Measurements from ENCODE around the gene TRIO. TPM values are rescaled to one million over a fixed set of nuclear protein-coding genes. Genes with fewer than 3 reads are reported as not detected.
"Not testable (repeated sequence)": the region's sequence is repeated elsewhere in the genome, so short reads cannot be mapped to it uniquely, and the experiment has no call there.

Gene TRIO
- total RNA-seq, 1 donor from 2014 or later = 186 TPM

GRCh38 chr5:14510880-14511279 is 367.7 kb downstream of the TRIO start:
- DNase-seq = no peak

GRCh38 chr5:14512574-14512973 is 369.4 kb downstream of the TRIO start:
- DNase-seq = no peak

DNA sequence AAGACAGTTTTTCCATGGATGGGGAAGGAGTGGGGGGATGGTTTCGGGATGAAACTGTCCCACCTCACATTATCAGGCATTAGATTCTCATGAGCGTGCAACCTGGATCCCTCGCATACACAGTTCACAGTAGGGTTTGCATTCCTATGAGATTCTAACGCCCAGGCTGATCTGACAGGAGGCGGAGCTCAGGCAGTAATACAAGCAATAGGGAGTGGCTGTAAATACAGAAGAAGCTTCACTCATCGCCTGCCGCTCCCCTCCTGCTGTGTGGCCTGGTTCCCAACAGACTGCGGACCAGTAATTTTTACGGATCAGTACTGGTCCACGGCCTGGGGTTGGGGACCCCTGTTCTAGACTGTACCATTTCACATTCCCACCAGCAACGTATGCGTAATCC is 370.1 kb downstream of the TRIO start:
- DNase-seq = no peak

DNA sequence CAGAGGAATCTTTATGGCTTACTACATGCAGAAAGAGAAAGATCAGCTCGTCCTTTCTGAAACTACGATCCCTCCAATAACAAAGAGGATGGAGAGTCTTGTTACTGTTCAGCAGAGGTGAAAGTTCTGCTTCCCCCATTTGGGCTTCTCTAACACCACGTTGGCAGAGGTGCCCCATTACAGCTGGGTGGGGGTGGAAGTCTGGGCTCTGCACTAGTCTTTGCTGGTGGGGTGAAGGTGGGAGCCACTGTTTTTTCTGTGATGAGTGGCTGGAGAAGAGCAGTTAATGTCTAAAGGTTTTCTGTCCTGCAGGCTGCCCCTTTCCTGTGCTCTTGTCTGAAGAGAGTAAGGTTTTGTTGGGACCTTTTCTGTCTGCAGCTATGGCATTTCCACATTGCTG is 373.8 kb downstream of the TRIO start:
- no peak for DNase-seq

- DNase-seq = no peak
These were observed 375.5 kb downstream of the TRIO start for GRCh38 chr5:14518638-14519037.

DNA sequence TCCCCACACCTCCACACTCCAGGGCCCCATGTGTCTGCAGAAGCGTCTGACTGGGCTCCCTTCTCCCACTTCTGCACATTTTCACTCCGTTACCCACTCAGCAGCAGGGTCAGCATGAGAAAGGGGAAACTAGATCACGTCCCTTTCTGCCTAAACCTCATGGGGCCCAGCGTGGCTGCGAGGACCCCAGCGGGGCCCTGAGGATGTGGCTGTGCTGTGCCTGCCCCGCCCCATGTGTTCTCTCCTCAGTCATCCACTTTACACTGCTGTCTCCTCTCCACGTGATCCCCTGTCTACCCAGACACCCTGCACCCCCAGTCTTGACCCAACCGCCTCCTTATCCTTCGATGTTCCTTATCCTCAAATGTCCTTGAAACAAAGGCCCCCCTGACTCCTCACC is 378.6 kb downstream of the TRIO start:
- no peak for DNase-seq

DNA sequence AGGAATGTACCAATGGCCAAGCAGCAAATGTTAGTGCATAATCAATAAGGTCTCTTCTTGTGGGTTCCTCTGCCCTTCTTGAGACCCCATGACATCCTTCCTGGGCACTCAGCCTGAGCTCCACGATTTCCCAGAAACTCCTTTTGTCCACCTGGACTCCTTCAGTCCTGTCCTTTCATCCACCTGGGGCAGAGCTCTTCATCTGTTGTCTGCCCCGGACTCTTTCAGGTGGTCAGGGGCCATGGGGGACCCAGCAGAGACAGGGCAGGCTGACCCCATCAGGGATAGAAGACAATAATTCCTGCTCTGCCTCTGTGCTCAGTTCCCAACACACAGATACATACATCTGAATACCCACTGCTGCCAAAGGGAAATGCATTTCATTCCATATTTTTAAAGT is 379.6 kb downstream of the TRIO start:
- no peak for DNase-seq

- DNase-seq = no peak
These were observed 380.3 kb downstream of the TRIO start for GRCh38 chr5:14523243-14524034.

DNA sequence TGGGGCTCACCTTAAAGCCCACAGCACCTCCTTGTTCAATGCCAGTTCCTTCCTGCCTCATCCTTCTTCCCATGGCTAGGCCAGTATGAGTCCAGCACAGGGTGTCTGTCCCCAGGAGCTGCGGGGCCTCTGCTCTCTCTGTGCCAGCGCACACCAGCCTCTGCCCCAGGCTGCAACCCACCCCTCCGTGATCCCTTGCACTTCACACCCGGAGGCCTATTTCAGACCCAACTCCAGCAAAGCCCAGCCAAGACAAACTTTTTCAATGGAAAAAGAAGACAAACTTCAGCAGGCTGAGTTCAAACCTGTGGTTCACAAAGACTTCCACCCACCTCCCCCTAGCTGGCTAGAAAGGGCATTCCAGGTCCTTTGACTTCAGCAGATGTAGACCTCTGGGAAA is 382.3 kb downstream of the TRIO start:
- no peak for DNase-seq

DNA sequence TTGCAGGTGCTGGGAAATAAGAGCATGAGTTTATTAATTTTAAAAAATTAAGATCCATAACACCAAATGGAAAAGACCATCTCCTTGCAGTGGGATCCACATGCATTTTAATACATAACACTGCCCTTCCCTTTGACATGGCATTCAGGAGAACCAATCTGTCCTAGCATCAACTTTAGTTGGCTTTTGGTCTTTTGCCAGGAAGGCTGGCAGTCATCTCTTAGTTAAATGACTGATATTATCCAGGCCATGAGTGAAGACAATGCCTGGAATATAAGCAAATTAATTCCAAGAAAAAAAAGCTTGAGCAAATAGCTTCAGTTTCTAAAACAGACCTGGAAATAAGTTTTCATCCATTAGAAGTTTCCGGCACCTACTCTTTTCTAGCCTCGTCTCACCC is 383.4 kb downstream of the TRIO start:
- no peak for DNase-seq

GRCh38 chr5:14528115-14528514 is 385.0 kb downstream of the TRIO start:
- DNase-seq = no peak

DNA sequence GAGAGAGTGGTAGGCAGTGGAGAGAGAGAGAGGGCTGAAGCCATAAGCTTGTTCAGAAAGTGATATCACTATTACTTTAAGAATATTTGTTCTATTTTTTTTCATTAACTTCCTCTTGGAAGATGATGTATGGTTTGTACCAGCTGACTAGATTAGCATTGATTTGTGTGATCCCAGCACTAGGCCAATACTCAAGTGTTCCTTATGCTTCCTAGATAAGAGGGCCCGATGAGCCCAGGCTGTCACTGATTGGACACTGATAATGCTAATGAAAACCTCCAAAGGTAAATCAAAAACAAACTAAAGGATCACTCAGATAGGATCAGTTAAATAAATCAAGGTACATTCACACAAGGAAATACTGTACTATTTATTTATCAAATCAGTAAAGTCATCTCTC is 385.8 kb downstream of the TRIO start:
- no peak for DNase-seq

- DNase-seq = no peak
These were observed 388.5 kb downstream of the TRIO start for GRCh38 chr5:14531668-14532067.

- DNase-seq = no peak
These were observed 389.0 kb downstream of the TRIO start for GRCh38 chr5:14532180-14532579.

DNA sequence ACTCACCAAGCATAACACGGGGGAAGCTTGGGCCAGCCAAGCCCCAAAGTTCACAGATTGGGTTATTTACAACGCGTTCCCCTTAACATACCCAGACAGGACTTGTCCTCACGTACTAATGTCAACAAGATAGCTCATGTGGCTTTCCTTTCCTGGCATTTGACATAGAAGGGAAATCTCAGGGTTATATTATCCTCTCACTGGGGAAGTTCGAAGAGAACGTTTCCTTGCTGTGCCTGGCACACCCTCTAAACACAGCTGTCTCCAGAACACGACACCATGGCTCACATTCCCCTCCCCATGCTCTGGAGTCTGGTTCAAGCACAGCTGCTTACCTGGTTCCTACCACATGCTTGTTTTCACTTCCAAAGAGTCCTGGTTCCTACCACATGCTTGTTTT is 391.6 kb downstream of the TRIO start:
- DNase-seq = no peak

DNA sequence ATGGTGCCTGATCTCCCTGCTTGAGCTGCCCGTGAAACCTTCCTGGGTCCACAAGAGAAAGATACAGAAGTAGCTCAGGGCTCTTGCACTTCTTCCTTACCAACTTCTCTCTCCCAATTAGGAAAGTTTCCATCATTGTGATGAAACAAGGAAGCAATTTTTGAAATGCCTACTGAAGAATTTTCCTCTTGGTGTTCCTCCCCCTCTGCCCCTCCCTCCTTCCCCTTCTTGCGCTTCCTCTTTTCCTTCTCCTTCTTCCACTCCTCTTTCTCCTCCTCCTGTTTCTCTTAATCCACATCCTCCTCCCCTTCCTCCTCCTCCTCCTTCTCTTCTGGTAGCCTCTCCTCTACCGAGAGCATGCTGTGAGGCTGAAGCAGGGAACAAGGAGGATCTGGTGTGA is 402.2 kb downstream of the TRIO start:
- no peak for DNase-seq

DNA sequence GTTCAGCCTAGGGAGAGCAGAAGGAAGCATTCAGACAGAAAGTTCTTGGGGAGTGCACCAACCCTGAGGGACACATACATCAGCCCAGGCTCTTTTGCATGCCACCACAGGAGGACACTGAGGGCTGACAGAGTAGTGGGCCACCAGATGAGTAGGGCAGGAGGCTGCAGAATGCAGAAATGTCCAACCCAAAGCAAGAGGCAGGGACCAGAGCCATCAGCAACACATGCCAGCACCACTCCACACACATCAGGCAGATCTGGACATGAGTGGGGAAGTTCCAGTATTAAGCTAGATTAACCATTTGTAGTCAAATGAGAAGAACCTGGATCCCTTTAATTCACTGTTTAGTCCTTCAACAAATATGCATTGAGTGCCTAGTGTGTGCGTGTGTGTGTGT is 402.7 kb downstream of the TRIO start:
- no peak for DNase-seq

DNA sequence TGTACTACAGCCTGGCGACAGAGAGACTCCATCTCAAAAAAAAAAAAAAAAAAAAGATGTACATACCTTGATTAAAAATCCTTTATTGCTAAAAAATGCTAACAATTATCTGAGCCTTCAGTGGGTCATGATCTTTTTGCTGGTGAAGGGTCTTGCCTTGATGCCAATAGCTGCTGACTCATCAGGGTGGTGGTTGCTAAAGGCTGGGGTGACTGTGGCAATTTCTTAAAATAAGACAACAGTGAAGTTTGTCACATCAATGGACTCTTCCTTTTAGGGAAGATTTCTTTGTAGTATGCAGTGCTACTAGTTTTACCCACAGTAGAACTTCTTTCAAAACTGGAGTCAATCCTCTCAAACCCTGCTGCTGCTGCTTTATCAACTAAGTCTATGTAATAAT is 404.5 kb downstream of the TRIO start:
- DNase-seq = no peak

DNA sequence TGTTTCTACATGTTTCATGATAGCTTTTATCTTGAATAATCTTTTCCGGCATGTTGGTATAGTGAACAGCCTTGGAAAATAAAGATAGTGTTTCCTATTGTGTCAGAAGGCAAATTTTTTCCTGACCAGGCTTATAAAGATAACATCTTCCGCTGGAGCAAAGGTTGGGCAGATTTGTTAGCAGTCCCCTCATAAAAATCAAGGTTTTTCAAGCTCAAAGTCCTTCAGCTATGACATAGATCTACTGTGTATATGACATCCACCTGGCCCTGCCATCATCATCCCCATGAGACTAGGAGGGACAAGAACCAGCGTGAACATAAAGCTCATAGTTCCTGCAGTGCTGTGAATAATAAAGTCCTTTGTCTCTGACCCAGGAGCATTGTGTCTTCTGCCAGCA is 408.1 kb downstream of the TRIO start:
- no peak for DNase-seq

- no peak for DNase-seq
These were observed 408.9 kb downstream of the TRIO start for GRCh38 chr5:14552017-14552416.

GRCh38 chr5:14554288-14554687 is 411.1 kb downstream of the TRIO start:
- DNase-seq = not testable (repeated sequence)

GRCh38 chr5:14556015-14556414 is 412.9 kb downstream of the TRIO start:
- no peak for DNase-seq

DNA sequence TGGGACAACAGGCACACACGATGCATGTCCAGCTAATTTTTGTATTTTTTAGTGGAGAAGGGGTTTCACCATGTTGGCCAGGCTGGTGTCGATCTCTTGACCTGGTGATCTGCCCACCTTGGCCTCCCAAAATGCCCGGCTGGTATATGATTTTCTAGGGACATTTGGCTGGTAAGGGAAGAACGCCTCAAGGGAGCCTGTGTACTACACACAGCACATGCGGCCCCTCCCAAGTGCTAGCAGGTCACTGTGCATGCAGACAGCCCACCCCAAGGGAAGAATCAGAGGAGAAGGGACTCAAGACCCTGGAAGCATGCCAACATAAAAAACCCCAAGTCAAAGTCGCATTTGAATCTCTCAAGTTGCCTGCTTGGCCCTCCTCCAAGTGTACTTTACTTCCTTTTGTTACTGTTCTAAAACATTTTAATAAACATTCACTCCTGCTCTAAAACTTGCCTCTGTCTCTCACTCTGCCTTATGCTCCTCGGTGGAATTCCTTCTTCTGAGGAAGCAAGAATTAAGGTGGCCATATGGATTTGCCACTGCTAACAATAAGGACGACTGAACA is 414.1 kb downstream of the TRIO start:
- DNase-seq = no peak

DNA sequence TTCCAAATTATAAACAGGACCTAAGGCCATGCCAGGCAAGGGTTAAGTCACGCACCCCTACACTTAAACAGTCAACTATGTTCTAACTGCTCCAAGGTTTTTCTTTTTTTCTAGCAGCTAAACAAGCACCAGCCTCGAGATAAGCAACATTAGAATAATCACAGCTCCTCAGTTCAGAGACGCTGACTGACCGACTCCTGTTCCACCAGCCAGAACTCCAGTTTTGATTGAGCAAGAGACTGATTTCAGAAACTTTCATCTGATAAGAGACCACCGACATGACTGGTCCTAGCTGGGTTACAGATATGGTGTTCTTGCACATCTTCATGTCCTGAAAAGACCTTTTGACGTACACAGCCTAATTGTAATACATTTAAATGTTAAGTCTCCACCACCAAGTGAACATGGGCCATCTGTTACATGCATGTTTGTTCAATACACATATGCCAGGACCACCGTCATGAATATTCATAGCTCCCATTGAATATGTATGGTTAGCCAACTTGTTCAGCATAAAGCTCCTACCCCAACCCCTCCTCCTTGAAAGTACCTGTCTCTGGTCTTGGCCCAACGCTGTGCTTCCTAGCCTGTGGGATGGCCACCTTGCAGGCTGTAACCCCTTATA is 414.8 kb downstream of the TRIO start:
- no peak for DNase-seq

All from skin of body (tissue), 2 donors.